HuH-7.5 (cell line): ENCODE results near the gene FBXL13.
A peak's percentile ranks its signal among the peaks of the same experiment; 100 is the strongest.
"Not testable (repeated sequence)": the region's sequence is repeated elsewhere in the genome, so short reads cannot be mapped to it uniquely, and the experiment has no call there.

Experiments used
- DNase-seq: peaks from one replicate; pipeline ENCODE4 v3.0.0; 2011; ENCODE audit warnings: low spot score

FBXL13 gene

DNA sequence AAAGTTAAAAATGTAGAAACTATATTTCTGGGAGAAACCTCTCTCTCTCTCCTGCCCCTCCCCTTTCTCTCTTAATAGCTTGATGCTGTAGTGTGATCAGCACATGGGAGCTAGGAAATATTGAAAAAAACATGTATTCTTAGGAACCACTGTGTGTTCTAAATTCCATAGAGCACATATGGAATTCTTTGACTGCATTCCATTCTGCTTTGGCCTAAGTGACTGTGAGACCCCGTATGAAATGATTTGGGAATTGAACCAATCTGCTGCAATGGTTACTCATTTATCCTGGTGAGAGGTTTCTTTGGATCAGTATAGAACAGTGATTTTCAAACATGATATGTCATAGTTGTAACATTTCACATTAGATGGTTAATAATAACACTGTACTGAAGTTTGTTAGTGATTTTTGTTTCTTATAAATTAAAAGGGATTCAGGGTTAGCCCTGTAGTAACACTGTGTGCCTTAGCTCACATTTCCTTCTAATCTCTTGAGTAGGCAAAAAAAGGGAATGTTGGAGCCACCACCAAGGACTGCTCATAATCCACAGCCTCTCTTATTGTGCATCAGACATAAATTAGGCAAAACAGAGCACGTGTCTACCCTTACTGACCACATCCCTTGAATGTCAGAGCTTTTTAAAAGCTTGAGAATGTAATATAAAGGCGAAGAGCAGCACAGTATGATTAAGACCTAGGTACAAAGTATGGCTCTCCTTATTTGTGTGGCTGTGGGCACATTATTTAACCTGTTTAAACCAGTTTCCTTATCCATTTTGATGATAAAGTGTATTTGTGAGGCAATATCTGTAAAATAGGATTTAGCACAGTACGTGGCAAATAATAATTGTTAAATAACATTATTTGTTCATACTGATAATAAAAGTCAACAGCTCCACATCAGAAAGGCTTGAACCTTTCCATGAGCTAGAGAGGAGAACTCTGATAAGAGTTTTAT lies 256.7 kb downstream of the FBXL13 start:
- DNase-seq = no peak

DNA sequence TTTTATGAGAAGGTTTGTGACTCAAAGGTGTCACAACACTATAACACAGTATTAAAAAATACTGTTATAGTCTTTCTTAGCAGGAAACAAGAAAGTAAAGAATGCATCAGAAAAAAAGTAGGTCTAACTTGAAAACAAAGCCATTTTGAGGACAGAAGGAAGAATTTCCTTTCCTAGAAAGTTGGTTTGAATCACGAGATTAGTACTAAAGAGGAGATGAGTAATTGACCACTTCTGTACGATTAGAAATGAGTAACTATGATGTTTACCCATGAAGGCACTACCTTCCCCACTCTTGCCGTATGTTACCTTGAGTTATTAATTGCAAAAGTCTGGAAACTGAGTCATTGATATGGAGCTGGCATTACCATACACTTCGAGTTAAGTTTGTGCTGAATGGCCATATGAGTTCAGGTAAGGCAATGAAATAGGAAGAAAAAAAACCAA lies 260.5 kb downstream of the FBXL13 start:
- no peak for DNase-seq

DNA sequence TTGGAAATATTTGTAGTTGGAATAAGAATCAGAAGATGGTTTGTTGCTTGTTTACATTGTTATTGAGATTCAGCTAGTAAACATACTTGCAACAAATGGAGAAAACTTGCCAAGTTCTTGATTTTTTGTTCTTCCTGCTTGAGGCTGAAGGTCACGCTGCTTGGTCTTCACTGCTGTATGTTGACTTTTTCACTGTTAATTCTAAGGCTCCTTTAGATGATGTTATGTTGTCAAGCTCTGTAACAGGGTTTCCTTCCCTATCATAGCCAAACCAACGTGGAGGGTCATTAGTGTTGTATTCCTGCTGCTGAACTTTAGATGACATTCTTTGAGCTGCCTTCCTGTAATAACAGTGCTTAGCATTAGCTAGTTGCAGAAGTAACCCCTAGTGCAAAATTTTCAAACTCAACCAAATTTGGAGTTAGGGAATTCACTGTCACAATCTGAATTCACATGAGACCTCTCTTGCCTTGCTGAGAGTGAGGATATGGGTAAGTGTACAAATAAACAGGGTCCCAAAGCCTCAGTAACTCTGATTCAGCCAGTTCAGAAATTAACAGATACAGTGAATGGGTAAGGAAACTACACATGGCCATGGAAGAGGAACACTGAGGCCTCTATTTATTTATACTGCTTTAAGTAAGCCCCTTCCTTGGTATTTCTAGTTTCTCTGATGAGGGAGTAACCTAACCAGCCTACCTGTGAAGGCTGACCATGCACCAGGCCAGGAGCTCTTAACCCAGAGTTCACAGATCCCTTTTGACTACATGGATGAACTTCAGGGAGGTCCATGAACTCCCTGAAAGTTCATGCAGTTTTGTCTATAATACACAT lies 261.2 kb downstream of the FBXL13 start:
- no peak for DNase-seq

DNA sequence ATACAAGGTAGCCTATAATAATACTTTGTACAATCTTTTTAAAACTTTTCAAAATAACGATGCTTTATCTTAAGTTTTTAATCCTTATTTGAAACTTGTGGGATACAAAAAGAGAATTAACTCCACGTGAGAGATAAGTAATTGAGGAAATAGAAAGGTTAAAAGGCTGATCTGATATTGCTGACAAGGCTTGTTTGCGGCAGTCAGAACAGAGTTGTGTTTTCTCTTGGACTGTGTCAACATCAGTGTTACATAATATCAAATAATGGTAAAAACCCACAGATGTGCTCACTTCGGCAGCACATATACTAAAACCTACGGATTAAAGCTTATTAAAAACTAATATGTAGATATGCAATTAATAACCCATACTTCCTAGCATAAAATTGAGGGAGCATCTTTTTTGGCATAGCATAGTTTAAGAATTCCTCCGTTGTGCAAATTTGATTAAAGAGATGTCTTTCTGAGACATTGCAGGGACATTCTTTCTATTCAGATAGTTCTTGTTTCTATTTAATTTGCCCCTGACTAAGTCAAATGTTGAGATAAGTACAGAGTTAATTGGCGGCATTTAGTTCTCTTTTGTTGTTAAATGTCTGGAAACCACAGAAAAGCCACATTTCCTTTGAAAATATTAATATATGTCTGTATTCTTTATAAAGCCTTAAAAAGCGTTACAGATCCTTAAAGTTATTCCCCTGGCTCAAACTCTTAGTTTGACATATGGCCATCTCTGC lies 262.5 kb downstream of the FBXL13 start:
- DNase-seq = peak; percentile 27

DNA sequence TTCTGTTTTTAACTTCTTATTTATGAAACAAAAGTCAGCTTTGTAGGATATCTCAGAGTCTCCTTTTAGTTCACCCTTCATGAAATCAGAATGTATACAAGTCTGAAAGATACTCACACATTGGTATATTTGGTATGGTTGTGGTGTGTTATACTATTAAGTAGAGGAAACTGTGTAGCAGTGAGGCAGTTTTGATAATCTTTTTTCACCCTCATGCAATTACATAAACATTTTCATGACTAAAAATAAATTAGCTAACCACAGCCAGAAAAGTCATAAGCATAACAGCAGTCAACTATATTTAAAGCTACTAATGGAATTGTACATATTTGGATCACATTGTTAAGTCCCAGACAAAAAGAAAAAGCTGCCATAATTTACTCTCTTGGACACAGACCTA lies 263.7 kb downstream of the FBXL13 start:
- no peak for DNase-seq

GRCh38 chr7:102806613-102807012 lies 268.0 kb downstream of the FBXL13 start:
- no peak for DNase-seq

DNA sequence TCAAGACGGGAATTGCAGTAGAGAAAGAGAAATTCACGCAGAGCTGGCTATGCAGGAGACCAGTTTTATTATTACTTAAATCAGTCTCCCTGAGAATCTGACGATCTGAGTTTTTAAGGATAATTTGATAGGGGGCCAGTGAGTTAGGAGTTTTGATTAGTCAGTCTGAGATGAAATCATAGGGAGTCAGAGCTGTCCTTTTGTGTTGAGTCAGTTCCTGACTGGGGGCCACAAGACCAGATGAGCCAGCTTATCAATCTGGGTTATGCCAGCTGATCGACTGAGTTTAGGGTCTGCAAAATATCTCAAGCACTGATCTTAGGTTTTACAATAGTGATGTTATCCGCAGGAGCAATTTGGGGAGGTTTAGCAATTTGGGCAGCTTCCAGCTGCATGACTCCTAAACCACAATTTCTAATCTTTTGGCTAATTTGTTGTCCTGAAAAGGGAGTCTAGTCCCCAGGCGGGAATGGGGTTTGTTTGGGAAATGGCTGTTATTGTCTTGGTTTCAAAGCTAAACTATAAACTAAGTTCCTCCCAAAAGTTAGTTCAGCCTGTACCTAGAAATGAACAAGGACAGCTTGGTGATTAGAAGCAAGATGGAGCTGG lies 278.5 kb downstream of the FBXL13 start:
- not testable (repeated sequence) for DNase-seq

DNA sequence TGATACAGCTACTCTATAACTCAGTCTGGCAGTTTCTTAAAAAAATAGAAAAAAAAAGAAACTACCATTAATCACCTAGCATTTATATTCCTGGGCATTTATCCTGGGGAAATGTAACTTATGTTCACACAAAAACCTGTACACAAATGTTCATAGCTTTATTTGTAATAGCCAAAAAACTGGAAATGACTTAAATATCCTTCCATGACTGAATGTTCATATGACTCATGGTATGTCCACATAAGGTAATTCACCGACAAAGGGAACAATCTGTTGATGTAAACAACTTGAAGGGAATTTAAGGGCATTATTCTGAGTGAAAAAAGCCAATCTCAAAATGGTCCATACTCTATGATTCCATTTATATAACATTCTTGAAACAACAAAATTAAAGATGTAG lies 280.0 kb downstream of the FBXL13 start:
- not testable (repeated sequence) for DNase-seq

- not testable (repeated sequence) for DNase-seq
These were observed 282.8 kb downstream of the FBXL13 start for GRCh38 chr7:102791831-102792230.

DNA sequence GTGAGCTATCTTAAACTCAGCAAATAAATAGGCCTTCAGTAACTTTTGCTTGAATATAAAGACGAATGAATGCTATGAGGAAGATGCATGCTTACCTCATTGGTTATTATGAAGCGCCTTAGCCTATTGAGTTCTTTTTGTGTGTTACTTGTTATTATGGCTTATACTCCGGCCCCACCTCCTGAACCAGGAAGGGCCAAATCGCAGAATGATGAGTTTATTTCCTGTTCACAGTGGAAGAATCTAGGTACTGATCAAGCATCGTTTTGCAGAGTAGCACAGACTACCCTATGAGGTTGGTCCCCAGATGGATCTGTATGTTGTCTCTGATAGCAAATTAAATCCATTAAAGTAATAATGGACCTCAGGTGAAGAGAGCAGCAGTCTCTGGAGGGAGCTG lies 283.2 kb downstream of the FBXL13 start:
- not testable (repeated sequence) for DNase-seq

DNA sequence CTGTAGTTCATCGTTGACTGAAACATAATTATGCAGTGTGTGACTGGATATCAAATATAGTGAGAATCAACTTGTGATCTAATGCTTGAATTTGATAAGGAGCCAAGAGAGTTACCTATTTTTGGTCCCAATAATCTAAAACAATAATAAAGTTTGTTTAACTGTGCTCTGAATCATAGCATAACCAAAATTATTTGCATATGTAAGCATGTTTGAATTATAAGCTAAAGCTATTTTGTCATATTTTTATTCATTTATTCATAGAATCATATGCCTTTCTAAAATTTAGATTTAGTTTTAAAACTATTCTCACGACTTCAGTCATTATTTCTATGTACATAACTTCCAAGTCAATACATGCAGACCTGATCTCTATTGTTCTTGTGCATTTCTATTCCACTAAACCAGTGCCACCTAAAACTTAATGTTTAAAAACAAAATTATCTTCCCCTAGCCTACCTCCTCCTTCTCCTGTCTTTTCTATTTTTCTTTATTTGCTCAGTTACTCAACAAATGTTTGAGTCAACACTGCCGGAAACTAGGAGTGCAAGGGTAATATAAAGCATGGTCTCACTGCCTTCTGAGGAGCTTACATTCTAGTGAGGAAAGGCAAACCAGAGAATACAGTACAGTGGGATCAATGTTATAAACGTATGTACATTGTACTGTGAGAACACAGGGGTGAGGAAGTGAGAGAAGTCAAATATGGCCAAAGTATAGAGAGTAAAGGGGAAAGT lies 284.1 kb downstream of the FBXL13 start:
- DNase-seq = not testable (repeated sequence)

- not testable (repeated sequence) for DNase-seq
These were observed 285.8 kb downstream of the FBXL13 start for GRCh38 chr7:102788770-102789169.

DNA sequence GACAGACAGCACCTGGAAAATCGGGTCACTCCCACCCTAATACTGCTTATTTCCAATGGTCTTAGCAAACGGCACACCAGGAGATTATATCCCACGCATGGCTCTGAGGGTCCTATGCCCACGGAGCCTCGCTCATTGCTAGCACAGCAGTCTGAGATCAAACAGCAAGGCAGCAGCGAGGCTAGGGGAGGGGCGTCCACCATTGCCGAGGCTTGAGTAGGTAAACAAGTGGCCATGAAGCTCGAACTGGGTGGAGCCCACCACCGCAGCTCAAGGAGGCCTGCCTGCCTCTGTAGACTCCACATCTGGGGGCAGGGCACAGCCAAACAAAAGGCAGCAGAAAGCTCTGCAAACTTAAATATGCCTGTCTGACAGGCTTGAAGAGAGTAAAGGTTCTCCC lies 293.7 kb downstream of the FBXL13 start:
- not testable (repeated sequence) for DNase-seq

DNA sequence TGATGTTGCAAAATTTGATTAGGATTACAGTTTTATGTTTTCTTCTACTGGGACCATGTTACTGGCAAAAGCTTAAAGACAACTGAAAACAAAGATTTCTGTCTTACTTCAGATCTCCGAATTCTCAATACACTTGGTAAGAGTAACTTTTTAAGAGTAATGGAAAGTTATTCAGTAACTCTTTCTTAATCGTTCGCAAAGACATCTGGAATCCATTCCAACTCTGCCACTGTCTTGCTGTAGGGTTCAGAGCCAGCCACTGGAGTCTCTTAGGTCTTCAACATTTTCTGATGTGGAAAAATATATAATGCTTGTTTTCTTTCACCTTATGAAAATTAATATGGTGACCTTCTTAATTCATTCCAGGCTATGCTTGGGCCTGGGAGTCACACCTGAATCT lies 295.9 kb downstream of the FBXL13 start:
- not testable (repeated sequence) for DNase-seq

DNA sequence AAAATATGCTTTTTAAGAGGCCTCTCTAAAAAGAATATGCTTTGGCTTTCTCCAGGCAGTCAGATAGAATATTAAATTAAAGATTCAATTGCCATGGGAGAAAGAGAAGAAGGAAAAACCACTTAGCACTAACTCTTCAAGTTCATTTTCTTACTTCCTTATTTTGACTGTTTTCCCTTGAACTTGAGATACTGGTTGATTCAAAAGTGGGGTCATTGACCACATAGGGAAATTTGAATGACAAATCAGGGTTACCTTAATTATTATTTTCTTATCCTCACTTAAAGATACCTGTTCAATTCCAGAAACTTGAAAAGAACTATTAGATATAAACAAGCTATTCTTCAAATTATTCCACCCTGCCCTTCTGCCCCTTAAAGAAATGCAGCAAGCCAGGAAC lies 298.4 kb downstream of the FBXL13 start:
- DNase-seq = not testable (repeated sequence)

DNA sequence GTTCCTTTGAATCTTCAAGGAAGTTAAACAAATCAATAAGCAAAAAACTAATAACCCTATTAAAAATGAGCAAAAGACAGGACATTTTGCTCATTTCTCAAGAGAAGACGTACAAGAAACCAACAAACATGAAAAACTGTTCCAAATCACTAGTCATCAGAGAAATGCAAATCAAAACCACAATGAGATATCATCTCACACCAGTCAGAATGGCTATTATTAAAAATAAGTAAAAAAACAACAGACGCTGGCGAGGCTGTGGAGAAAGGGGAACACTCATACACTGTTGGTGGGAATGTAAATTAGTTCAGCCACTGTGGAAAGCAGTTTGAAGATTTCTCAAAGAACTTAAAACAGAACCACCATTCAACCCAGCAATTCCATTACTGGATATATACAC lies 304.1 kb downstream of the FBXL13 start:
- not testable (repeated sequence) for DNase-seq

DNA sequence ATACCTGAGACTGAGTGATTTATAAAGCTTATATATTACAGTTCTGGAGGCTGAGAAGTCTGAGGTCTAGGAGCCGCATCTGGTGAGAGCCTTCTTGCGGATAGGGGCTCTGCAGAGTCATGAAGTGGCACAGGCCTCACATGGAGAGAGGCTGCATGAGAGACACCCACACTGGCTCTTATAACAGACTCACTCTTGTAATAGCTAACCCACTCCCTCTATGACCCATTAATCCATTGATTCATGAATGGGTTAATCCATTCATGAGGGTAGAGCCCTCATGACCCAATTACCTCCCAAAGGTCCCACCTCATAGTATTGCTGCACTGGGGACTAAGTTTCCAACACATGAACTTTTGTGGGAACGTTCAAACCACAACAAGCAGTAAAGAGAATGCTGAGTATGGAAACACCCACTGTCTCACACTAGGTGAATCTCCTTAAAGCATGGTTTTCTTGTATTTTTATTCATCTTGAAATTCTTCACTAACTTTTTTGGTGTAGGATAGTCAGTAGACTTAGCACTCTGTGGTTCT lies 304.9 kb downstream of the FBXL13 start:
- not testable (repeated sequence) for DNase-seq

- DNase-seq = not testable (repeated sequence)
These were observed 311.2 kb downstream of the FBXL13 start for GRCh38 chr7:102763295-102763905.
